ENCODE data around the gene PTPRM.

The PTPRM gene

GRCh38 chr18:7889515-7889914 lies 322.4 kb downstream of the PTPRM start:
- Mint-ChIP-seq H3K36me3 (ENCODE audit: low read depth) (no peaks in the 10 kb centered on the region), H3K27ac (no peak overlapping the region)
- ATAC-seq, result no peak

GRCh38 chr18:7890075-7890474 lies 323.0 kb downstream of the PTPRM start:
- DNase-seq (no peak), ATAC-seq (no peak)
- H3K4me3 Mint-ChIP-seq, result no peak overlapping the region

More at GRCh38 chr18:7889515-7889914, 322.4 kb downstream of the PTPRM start:
- Mint-ChIP-seq H3K4me1 (no peaks in the 10 kb centered on the region), H3K27me3 (no peaks in the 10 kb centered on the region), H3K4me3 (no peak overlapping the region), H3K9me3 (no peaks in the 10 kb centered on the region)
- no peak for DNase-seq

GRCh38 chr18:7892556-7892955 lies 325.4 kb downstream of the PTPRM start:
- DNase-seq, result no peak
- H3K9me3 Mint-ChIP-seq, result no peaks in the 10 kb centered on the region

More at GRCh38 chr18:7890075-7890474, 323.0 kb downstream of the PTPRM start:
- Mint-ChIP-seq H3K27ac (no peak overlapping the region), H3K36me3 (ENCODE audit: low read depth) (no peaks in the 10 kb centered on the region), H3K4me1 (no peaks in the 10 kb centered on the region), H3K9me3 (no peaks in the 10 kb centered on the region), H3K27me3 (no peaks in the 10 kb centered on the region)

GRCh38 chr18:7894592-7894991 lies 327.5 kb downstream of the PTPRM start:
- Mint-ChIP-seq H3K27ac (no peak overlapping the region), H3K36me3 (ENCODE audit: low read depth) (no peaks in the 10 kb centered on the region), H3K4me3 (no peak overlapping the region), H3K27me3 (no peaks in the 10 kb centered on the region), H3K4me1 (no peaks in the 10 kb centered on the region), H3K9me3 (no peaks in the 10 kb centered on the region)
- ATAC-seq (no peak), DNase-seq (no peak)

More at GRCh38 chr18:7892556-7892955, 325.4 kb downstream of the PTPRM start:
- ATAC-seq, result no peak
- no peak overlapping the region for H3K4me3 Mint-ChIP-seq
- H3K4me1 Mint-ChIP-seq, result no peaks in the 10 kb centered on the region
- H3K27me3 Mint-ChIP-seq, result no peaks in the 10 kb centered on the region
- H3K27ac Mint-ChIP-seq, result no peak overlapping the region
- no peaks in the 10 kb centered on the region for H3K36me3 Mint-ChIP-seq (ENCODE audit: low read depth)

- Mint-ChIP-seq H3K36me3 (ENCODE audit: low read depth) (no peaks in the 10 kb centered on the region), H3K9me3 (no peaks in the 10 kb centered on the region), H3K4me3 (no peak overlapping the region), H3K27ac (no peak overlapping the region), H3K27me3 (no peaks in the 10 kb centered on the region), H3K4me1 (no peaks in the 10 kb centered on the region)
- ATAC-seq, result no peak
- DNase-seq, result no peak
These were observed 328.2 kb downstream of the PTPRM start for GRCh38 chr18:7895346-7895745.

GRCh38 chr18:7896161-7896560 lies 329.0 kb downstream of the PTPRM start:
- H3K4me3 Mint-ChIP-seq, result no peak overlapping the region

GRCh38 chr18:7896805-7897518 lies 329.8 kb downstream of the PTPRM start:
- no peak for DNase-seq
- Mint-ChIP-seq H3K27me3 (no peaks in the 10 kb centered on the region), H3K4me3 (no peak overlapping the region), H3K9me3 (no peaks in the 10 kb centered on the region), H3K27ac (no peak overlapping the region), H3K4me1 (no peaks in the 10 kb centered on the region), H3K36me3 (ENCODE audit: low read depth) (no peaks in the 10 kb centered on the region)
- no peak for ATAC-seq

More at GRCh38 chr18:7896161-7896560, 329.0 kb downstream of the PTPRM start:
- ATAC-seq, result no peak
- Mint-ChIP-seq H3K4me1 (no peaks in the 10 kb centered on the region), H3K9me3 (no peaks in the 10 kb centered on the region), H3K36me3 (ENCODE audit: low read depth) (no peaks in the 10 kb centered on the region), H3K27me3 (no peaks in the 10 kb centered on the region), H3K27ac (no peak overlapping the region)
- no peak for DNase-seq

- H3K36me3 Mint-ChIP-seq (ENCODE audit: low read depth), result no peaks in the 10 kb centered on the region
- no peaks in the 10 kb centered on the region for H3K9me3 Mint-ChIP-seq
- no peaks in the 10 kb centered on the region for H3K4me1 Mint-ChIP-seq
- ATAC-seq (no peak), DNase-seq (no peak)
- no peak overlapping the region for H3K27ac Mint-ChIP-seq
- no peak overlapping the region for H3K4me3 Mint-ChIP-seq
- no peaks in the 10 kb centered on the region for H3K27me3 Mint-ChIP-seq
These were observed 331.1 kb downstream of the PTPRM start for GRCh38 chr18:7898181-7898580.

GRCh38 chr18:7899078-7899477 lies 332.0 kb downstream of the PTPRM start:
- H3K27ac Mint-ChIP-seq, result no peak overlapping the region
- no peak for ATAC-seq
- no peaks in the 10 kb centered on the region for H3K27me3 Mint-ChIP-seq
- no peaks in the 10 kb centered on the region for H3K9me3 Mint-ChIP-seq
- H3K4me3 Mint-ChIP-seq, result no peak overlapping the region
- DNase-seq, result no peak
- no peaks in the 10 kb centered on the region for H3K36me3 Mint-ChIP-seq (ENCODE audit: low read depth)
- H3K4me1 Mint-ChIP-seq, result no peaks in the 10 kb centered on the region

- Mint-ChIP-seq H3K27me3 (no peaks in the 10 kb centered on the region), H3K4me1 (no peaks in the 10 kb centered on the region), H3K9me3 (no peaks in the 10 kb centered on the region), H3K27ac (no peak overlapping the region), H3K36me3 (ENCODE audit: low read depth) (no peaks in the 10 kb centered on the region), H3K4me3 (no peak overlapping the region)
- ATAC-seq (no peak), DNase-seq (no peak)
These were observed 333.0 kb downstream of the PTPRM start for GRCh38 chr18:7900091-7900490.

GRCh38 chr18:7901657-7902056 lies 334.5 kb downstream of the PTPRM start:
- H3K27ac Mint-ChIP-seq, result no peak overlapping the region
- no peaks in the 10 kb centered on the region for H3K4me1 Mint-ChIP-seq
- H3K27me3 Mint-ChIP-seq, result no peaks in the 10 kb centered on the region

GRCh38 chr18:7902399-7902839 lies 335.3 kb downstream of the PTPRM start:
- Mint-ChIP-seq H3K27me3 (no peaks in the 10 kb centered on the region), H3K27ac (no peak overlapping the region), H3K4me3 (no peak overlapping the region), H3K4me1 (no peaks in the 10 kb centered on the region), H3K9me3 (peaks cover 5% of the 10 kb centered on the region), H3K36me3 (ENCODE audit: low read depth) (no peaks in the 10 kb centered on the region)
- ATAC-seq (no peak), DNase-seq (no peak)

More at GRCh38 chr18:7901657-7902056, 334.5 kb downstream of the PTPRM start:
- H3K4me3 Mint-ChIP-seq, result no peak overlapping the region
- peaks cover 5% of the 10 kb centered on the region for H3K9me3 Mint-ChIP-seq
- DNase-seq (no peak), ATAC-seq (no peak)
- H3K36me3 Mint-ChIP-seq (ENCODE audit: low read depth), result no peaks in the 10 kb centered on the region

GRCh38 chr18:7904529-7904928 lies 337.4 kb downstream of the PTPRM start:
- no peaks in the 10 kb centered on the region for H3K36me3 Mint-ChIP-seq (ENCODE audit: low read depth)
- ATAC-seq, result no peak

GRCh38 chr18:7908681-7909299 lies 341.7 kb downstream of the PTPRM start:
- Mint-ChIP-seq H3K9me3 (peaks cover 5% of the 10 kb centered on the region), H3K27me3 (no peaks in the 10 kb centered on the region), H3K36me3 (ENCODE audit: low read depth) (no peaks in the 10 kb centered on the region), H3K4me3 (no peak overlapping the region), H3K27ac (no peak overlapping the region), H3K4me1 (no peaks in the 10 kb centered on the region)
- no peak for DNase-seq
- ATAC-seq, result no peak

More at GRCh38 chr18:7904529-7904928, 337.4 kb downstream of the PTPRM start:
- no peak overlapping the region for H3K27ac Mint-ChIP-seq
- DNase-seq, result no peak
- no peak overlapping the region for H3K4me3 Mint-ChIP-seq
- no peaks in the 10 kb centered on the region for H3K4me1 Mint-ChIP-seq
- H3K9me3 Mint-ChIP-seq, result peaks cover 5% of the 10 kb centered on the region
- H3K27me3 Mint-ChIP-seq, result no peaks in the 10 kb centered on the region

All from activated naive CD8-positive, alpha-beta T cell treated with anti-CD3 and anti-CD28 coated beads, Interleukin-2, amount 50 U/mL, for 24 hours (primary cell).